Inflammatory macrophage treated with lipopolysaccharide for 1 hour (primary cell): ENCODE results near the gene SYPL1.
A peak's percentile ranks its signal among the peaks of the same experiment; 100 is the strongest.

ENCODE experiments used
- DNase-seq, 2 donors: peaks; one replicate each; pipeline ENCODE4 v3.0.0-alpha.2; 2020 to 2022

Gene SYPL1

GRCh38 chr7:106089647-106090046 is 22.5 kb downstream of the SYPL1 start:
- no peak for DNase-seq

- DNase-seq, result no peak
Observed at GRCh38 chr7:106088014-106088413, 24.1 kb downstream of the SYPL1 start.

- DNase-seq, result no peak
Observed at GRCh38 chr7:106086062-106086461, 26.1 kb downstream of the SYPL1 start.

GRCh38 chr7:106085015-106085414 is 27.1 kb downstream of the SYPL1 start:
- DNase-seq, result no peak

GRCh38 chr7:106083717-106084116 is 28.4 kb downstream of the SYPL1 start:
- DNase-seq, result no peak

DNA sequence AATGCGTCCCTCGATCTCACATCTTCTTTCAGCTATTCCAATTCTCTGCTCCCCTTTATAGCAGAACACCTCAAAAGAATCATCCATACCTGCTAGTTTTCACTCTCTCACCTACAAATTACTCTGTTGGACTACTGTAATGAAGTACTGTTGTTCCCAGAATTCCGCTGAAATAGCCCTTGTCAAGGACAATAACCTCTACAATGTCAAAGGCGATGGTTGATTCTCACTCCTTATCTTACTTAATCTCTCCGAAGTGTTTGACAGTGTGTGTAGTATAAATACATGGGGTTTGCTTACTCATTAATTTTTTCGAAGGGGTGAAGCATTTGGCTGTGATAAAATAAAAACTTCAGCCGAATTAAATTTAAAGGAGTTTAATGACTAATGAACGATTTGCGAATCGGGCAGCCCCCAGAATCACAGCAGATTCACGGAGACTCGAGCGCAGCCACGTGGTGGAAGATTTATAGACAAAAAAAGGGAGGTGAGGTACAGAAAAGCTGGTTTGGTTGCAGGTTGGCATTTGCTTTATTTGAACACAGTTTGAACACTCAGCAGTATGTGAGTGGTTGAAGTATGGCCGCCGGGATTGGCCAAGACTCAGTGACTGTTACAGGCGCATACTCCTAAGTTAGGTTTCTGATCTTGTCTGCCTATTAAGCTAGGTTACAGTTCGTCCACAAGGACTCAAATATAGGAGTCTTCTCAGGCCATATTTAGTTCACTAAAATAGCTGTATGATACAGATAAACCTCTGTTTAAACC is 29.8 kb downstream of the SYPL1 start:
- DNase-seq, result no peak

GRCh38 chr7:106080300-106080987 is 31.7 kb downstream of the SYPL1 start:
- no peak for DNase-seq

DNA sequence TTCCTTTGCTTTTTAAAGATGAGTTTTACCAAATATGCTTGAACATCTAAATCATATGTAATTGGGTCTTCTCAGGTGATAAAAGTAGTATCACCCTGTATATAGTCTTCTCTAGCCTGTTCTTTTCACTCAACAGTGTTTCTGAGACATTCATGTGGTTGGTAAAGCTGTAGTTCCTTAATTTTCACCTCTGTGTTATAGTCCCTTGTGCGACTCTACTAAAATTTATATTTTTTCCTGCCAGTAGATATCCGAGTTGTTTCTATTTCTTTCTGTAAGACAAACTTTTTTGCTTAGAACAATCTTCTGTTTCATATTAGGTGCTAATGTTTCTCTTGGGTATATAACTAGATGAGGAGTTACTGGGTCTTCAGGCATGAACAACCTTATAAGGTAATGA is 35.6 kb downstream of the SYPL1 start:
- DNase-seq, result no peak

GRCh38 chr7:106075937-106076336 is 36.2 kb downstream of the SYPL1 start:
- DNase-seq, result no peak

- no peak for DNase-seq
Observed at GRCh38 chr7:106074257-106074656, 37.9 kb downstream of the SYPL1 start.

DNA sequence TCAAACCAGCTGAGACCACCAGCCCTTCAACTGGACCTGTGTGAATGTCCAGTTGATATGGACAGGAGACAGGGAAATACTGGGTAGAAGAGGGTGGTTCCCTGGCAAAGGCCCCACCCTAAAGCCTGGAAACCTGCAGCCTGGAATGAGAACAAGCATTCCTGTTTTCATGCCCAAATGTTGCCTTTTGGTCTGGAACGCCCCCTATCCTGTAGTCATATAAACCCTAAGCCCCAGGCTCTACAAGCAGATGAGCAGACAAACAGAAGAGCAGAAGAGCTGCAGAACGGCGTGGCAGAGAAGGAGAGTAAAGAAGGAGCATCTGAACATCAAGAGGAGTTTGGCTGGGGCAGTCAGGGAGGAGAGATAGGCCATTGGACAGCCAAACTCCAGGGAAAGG is 38.4 kb downstream of the SYPL1 start:
- DNase-seq, result no peak

DNA sequence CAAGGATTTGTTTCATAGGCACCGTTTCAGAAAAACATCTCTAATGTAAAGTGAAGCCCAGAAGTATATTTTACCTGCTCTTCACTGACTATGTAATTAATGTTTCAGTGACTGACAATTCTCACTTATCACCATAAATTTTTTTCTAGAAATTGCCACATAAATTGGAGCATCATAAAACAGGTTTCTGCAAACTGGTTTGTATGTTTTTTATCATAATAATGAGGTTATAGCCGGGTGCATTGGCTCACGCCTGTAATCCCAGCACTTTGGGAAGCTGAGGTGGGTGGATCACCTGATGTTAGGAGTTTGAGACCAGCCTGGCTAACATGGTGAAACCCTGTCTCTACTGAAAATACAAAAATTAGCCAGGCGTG is 39.4 kb downstream of the SYPL1 start:
- DNase-seq, result no peak

GRCh38 chr7:106071999-106072714 is 40.0 kb downstream of the SYPL1 start:
- no peak for DNase-seq

GRCh38 chr7:106071356-106071998 is 40.6 kb downstream of the SYPL1 start:
- DNase-seq, result peak; percentile 30 to 51

- no peak for DNase-seq
Observed at GRCh38 chr7:106070567-106071254, 41.4 kb downstream of the SYPL1 start.

- DNase-seq, result no peak
Observed at GRCh38 chr7:106070201-106070551, 41.9 kb downstream of the SYPL1 start.

DNA sequence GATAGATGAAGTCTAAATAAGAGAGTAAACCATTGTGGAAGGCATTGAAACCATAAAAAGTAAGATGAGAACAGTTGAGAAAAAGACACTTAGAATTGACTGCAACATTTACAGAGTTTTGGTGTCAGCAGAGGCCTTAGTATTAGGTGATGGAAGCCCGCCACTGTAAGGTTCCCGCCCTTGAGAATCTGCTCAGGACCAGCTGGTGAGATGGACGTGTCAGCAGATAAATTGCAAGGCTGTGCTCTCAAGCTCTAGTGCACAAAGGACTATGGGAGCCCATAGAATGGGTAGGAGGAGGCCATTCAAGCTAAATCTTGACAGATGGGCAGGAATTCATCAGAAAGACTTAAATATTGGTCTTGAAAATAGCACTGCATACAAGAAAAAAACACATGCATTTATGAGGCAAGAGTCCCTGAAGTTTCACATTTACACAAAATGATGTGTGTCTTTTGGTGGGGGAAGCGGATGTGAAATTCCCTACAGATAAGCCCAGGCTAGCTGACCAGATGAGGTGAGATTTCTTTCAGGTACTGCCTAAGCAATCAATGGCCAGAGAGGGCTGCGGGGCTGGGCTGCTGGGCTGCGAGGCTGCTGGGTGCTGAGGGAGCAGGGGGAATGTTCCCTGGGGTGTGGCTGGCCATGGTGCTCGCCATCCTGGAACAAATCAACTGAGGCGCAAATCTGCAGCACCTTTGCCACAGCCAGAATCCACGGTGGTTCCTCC is 42.5 kb downstream of the SYPL1 start:
- DNase-seq, result no peak

- DNase-seq, result no peak
Observed at GRCh38 chr7:106068986-106069385, 43.1 kb downstream of the SYPL1 start.

DNA sequence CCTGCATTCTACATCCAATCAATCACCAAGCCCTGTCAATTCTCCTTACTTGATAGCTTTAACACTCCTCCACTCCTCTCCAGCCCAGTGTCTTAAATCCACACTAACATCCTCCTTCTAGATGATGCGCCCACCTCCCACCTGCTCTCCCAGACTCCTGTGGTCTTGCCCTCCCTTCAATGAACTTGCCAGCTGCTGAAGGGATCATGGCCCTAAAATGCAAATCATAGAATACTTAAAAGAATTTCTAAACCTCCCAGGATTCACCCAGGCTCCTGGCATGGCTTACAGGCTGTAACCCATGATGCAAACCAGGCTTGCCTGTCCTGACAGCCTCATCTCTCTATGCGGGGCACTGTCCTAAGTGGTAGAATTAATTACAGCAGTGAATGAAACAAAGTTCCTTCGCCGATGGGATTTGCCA is 43.6 kb downstream of the SYPL1 start:
- no peak for DNase-seq

GRCh38 chr7:106067678-106068077 is 44.4 kb downstream of the SYPL1 start:
- no peak for DNase-seq

- DNase-seq, result no peak
Observed at GRCh38 chr7:106065575-106066500, 46.3 kb downstream of the SYPL1 start.
